ENCODE measurements around the gene AATK.

GRCh38 chr17:81181811-81182185 is 15.8 kb upstream of the AATK start:
- TF ChIP-seq POLR2A (IDR thresholded peaks at IDR 0.05) (no peak), CTCF (IDR thresholded peaks at IDR 0.05) (no peak)

Data from adrenal gland (tissue), 5 donors.